DND-41 (cell line): ENCODE measurements around the gene BCR.

Experiments
- ATAC-seq: fragments of 200-7000 bp; cut with Tn5 transposase; 3 replicates; pipeline ENCODE4 v1.9.1; 2021; ENCODE audit warnings: low read depth; ENCODE audit not compliant: insufficient read depth
- DNase-seq: peaks from one replicate; pipeline ENCODE4 v3.0.0-alpha.2; 2020
- H2AFZ ChIP-seq: 2 replicates; pipeline ENCODE4 v1.6.0; 2012; ENCODE audit warnings: low read depth, low read length
- H3K27ac ChIP-seq: 2 replicates; pipeline ENCODE4 v1.5.1; 2012; ENCODE audit warnings: low read length, inconsistent platforms
- H3K27me3 ChIP-seq: fragments of 200-600 bp; sonication (generic); 2 replicates; pipeline ENCODE4 v1.6.0; 2012; ENCODE audit warnings: low read length, mild to moderate bottlenecking, inconsistent platforms; ENCODE audit not compliant: insufficient read depth, poor library complexity
- H3K36me3 ChIP-seq: 2 replicates; pipeline ENCODE4 v1.5.1; 2012; ENCODE audit warnings: low read length, inconsistent platforms; ENCODE audit not compliant: insufficient read depth
- H3K4me1 ChIP-seq: 2 replicates; pipeline ENCODE4 v1.5.1; 2012; ENCODE audit warnings: mild to moderate bottlenecking, low read length; ENCODE audit not compliant: insufficient read depth
- H3K4me2 ChIP-seq: 2 replicates; pipeline ENCODE4 v1.6.0; 2012; ENCODE audit warnings: mild to moderate bottlenecking, moderate library complexity, low read length, inconsistent platforms; ENCODE audit not compliant: insufficient read depth
- H3K4me3 ChIP-seq, 2 experiments: fragments of 200-600 bp in 1 of 2; shearing (Covaris generic) in 1 of 2; 2 replicates each; pipeline ENCODE4 v1.5.1; 2012 to 2016; ENCODE audit warnings: inconsistent platforms in 2 of 2, low read length in 2 of 2, mild to moderate bottlenecking in 2 of 2, low read depth in 1 of 2, moderate library complexity in 1 of 2
- H3K79me2 ChIP-seq: 2 replicates; pipeline ENCODE4 v1.6.0; 2012; ENCODE audit warnings: low read length, inconsistent platforms; ENCODE audit not compliant: insufficient read depth
- H3K9ac ChIP-seq: 2 replicates; pipeline ENCODE4 v1.6.0; 2012; ENCODE audit warnings: low read depth, mild to moderate bottlenecking, inconsistent platforms, low read length, moderate library complexity
- H3K9me3 ChIP-seq: 2 replicates; pipeline ENCODE4 v1.5.1; 2012; ENCODE audit warnings: low read length, moderate library complexity, mild to moderate bottlenecking, inconsistent platforms; ENCODE audit not compliant: insufficient read depth, severe bottlenecking
- H4K20me1 ChIP-seq: 2 replicates; pipeline ENCODE4 v1.6.0; 2012; ENCODE audit warnings: low read length; ENCODE audit not compliant: insufficient read depth
- EZH2 ChIP-seq: IDR thresholded peaks from 3 replicates; pipeline ENCODE4 v1.6.1; 2012; ENCODE audit warnings: borderline replicate concordance, low read depth, mild to moderate bottlenecking, moderate library complexity, low read length, inconsistent platforms; ENCODE audit not compliant: severe bottlenecking
- TF ChIP-seq, protein P1 (sequence below): IDR thresholded peaks from 2 replicates; pipeline ENCODE4 v1.5.1; 2012; ENCODE audit warnings: borderline replicate concordance, low read length, moderate library complexity, mild to moderate bottlenecking; ENCODE audit not compliant: poor library complexity, severe bottlenecking; ENCODE audit errors: extremely low read depth

BCR gene

DNA sequence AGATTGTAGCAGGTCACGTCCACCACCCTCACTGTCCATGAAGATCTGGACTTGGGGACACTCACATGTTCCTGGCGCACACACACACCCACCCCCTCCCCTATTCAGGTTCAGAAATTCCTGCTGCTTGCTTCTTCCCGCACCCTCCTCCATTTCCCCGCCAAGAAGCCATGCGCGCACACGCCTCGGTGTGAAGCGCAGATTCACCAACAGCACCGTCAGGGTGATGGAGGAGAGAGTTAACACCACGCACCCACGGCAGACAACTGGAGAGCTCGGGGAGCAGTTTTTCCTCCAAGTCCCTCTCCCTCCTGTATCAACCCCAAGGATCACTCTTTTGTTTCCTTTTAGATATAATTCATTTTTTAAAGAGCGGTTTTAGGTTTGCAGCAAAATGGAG is 113.4 kb downstream of the BCR start:
- Histone ChIP-seq H3K9me3 (no peaks in the 10 kb centered on the region), H3K4me2 (no peak overlapping the region), H3K4me3 (no peak overlapping the region), H3K4me1 (no peaks in the 10 kb centered on the region), H4K20me1 (peaks cover 3% of the 10 kb centered on the region; the same call in 1 of the 2 replicates), H3K27ac (no peak overlapping the region), H3K79me2 (no peaks in the 10 kb centered on the region), H3K9ac (no peak overlapping the region), H3K36me3 (peaks cover 93% of the 10 kb centered on the region), H2AFZ (no peak overlapping the region), H3K27me3 (no peaks in the 10 kb centered on the region)
- no peak for TF ChIP-seq EZH2
- TF ChIP-seq, protein P1, sequence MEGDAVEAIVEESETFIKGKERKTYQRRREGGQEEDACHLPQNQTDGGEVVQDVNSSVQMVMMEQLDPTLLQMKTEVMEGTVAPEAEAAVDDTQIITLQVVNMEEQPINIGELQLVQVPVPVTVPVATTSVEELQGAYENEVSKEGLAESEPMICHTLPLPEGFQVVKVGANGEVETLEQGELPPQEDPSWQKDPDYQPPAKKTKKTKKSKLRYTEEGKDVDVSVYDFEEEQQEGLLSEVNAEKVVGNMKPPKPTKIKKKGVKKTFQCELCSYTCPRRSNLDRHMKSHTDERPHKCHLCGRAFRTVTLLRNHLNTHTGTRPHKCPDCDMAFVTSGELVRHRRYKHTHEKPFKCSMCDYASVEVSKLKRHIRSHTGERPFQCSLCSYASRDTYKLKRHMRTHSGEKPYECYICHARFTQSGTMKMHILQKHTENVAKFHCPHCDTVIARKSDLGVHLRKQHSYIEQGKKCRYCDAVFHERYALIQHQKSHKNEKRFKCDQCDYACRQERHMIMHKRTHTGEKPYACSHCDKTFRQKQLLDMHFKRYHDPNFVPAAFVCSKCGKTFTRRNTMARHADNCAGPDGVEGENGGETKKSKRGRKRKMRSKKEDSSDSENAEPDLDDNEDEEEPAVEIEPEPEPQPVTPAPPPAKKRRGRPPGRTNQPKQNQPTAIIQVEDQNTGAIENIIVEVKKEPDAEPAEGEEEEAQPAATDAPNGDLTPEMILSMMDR, result no peak
- no peak for DNase-seq
- ATAC-seq, result no peak

DNA sequence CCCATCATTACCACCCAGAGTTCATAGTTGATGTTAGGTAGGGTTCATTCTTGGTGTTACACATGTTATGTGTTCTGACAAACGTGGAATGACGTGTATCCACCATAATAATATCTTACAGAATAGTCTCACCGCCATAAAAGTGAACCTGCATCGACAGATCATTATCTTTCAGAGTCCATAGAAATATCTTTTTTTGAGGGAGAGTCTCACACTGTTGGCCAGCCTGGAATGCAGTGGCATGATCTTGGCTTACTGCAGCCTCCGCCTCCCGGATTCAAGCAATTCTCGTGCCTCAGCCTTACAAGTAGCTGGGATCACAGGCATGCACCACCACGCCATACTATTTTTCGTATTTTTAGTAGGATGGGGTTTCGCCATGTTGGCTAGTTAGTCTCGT is 113.9 kb downstream of the BCR start:
- no peaks in the 10 kb centered on the region for H3K4me1 ChIP-seq
- no peak overlapping the region for H3K4me2 ChIP-seq
- no peaks in the 10 kb centered on the region for H3K79me2 ChIP-seq
- peaks cover 91% of the 10 kb centered on the region for H3K36me3 ChIP-seq
- DNase-seq (no peak), ATAC-seq (no peak)
- no peak overlapping the region for H3K4me3 ChIP-seq
- peaks cover 3% of the 10 kb centered on the region; the same call in 1 of the 2 replicates for H4K20me1 ChIP-seq
- H3K9me3 ChIP-seq, result no peaks in the 10 kb centered on the region
- H3K27ac ChIP-seq, result no peak overlapping the region
- no peak overlapping the region for H2AFZ ChIP-seq
- H3K9ac ChIP-seq, result no peak overlapping the region
- no peaks in the 10 kb centered on the region for H3K27me3 ChIP-seq
- TF ChIP-seq, protein P1, result no peak

DNA sequence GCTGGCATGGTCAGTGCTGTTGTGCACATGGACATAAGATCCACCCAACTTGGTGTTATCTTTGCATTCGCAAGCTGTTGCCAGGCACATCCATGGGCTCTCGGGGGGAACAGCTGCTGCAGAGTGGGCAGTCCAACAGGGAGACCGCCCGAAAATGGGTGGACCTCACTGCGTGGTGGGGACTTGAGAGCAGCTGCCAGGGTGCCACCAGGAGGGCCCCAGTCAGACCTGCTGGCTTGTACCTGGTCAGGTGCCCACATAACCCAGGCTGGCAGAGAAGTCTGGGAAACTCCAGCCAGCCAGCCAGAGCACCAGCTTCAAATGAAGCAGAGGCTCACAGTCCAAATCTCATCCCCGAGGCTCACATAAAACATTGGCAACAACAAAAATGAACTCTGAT is 120.2 kb downstream of the BCR start:
- Histone ChIP-seq H4K20me1 (no peaks in the 10 kb centered on the region), H3K4me1 (no peaks in the 10 kb centered on the region), H3K9me3 (no peaks in the 10 kb centered on the region), H2AFZ (no peak overlapping the region), H3K4me3 (no peak overlapping the region), H3K27ac (no peak overlapping the region), H3K9ac (no peak overlapping the region), H3K79me2 (no peaks in the 10 kb centered on the region), H3K36me3 (peaks cover 68% of the 10 kb centered on the region), H3K4me2 (no peak overlapping the region), H3K27me3 (no peaks in the 10 kb centered on the region)
- ATAC-seq (no peak), DNase-seq (no peak)
- TF ChIP-seq EZH2, result no peak
- TF ChIP-seq, protein P1, result no peak

DNA sequence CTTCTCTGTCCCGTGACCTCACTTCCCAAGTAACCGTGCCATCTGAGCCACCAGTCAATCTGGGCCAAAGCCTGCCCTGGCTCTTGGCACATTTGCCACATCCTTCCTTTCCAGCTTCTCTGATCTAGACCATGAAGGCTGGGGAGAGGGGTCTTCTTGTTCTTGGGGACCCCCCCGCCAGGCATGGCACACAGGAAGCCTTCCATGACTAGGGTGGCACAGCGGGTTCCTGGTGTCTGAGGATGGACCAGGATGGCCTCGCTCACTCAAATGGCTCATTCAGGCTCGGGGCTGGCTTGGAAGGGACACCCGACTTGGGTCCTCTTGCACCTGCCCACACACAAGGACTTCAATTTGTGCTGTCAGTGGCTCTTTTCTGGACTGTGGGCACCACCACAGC is 121.3 kb downstream of the BCR start:
- no peak for DNase-seq
- no peak overlapping the region for H3K4me3 ChIP-seq
- H3K9me3 ChIP-seq, result no peaks in the 10 kb centered on the region
- H3K27ac ChIP-seq, result no peak overlapping the region
- H2AFZ ChIP-seq, result no peak overlapping the region
- ATAC-seq, result no peak
- no peak overlapping the region for H3K9ac ChIP-seq
- TF ChIP-seq, protein P1, result no peak
- no peak for TF ChIP-seq EZH2
- H3K27me3 ChIP-seq, result no peaks in the 10 kb centered on the region
- H4K20me1 ChIP-seq, result no peaks in the 10 kb centered on the region
- peaks cover 60% of the 10 kb centered on the region for H3K36me3 ChIP-seq
- H3K79me2 ChIP-seq, result no peaks in the 10 kb centered on the region
- no peaks in the 10 kb centered on the region for H3K4me1 ChIP-seq
- no peak overlapping the region for H3K4me2 ChIP-seq
